HG03039 (cell line): Measurements from ENCODE around the gene PHLDA3.

Experiments
- ATAC-seq: cut with Tn5 transposase; IDR thresholded peaks from one replicate; pipeline ENCODE4 v1.9.1; 2021; ENCODE audit warnings: mild to moderate bottlenecking, moderate library complexity; ENCODE audit not compliant: unreplicated experiment

PHLDA3 gene

DNA sequence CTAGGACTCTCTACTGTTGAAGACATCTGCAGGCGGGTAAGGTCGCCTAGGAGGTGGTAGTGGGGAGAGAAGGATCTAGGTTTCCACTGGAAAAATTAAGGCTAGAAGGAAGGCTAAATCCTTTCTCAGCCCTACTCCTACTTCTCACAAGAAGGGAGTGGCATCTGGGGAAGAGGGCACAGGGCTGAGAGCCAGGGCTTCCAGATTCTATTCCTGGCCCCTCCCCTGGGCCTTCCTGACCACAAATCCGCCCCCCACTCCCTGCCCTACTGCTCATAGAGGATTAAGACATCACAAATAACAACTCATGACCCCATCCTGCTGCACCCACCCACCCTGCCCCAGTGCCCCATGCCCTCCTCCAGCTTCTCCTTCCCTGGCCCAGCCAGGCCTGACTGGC lies 2.5 kb downstream of the PHLDA3 start:
- ATAC-seq, result no peak

DNA sequence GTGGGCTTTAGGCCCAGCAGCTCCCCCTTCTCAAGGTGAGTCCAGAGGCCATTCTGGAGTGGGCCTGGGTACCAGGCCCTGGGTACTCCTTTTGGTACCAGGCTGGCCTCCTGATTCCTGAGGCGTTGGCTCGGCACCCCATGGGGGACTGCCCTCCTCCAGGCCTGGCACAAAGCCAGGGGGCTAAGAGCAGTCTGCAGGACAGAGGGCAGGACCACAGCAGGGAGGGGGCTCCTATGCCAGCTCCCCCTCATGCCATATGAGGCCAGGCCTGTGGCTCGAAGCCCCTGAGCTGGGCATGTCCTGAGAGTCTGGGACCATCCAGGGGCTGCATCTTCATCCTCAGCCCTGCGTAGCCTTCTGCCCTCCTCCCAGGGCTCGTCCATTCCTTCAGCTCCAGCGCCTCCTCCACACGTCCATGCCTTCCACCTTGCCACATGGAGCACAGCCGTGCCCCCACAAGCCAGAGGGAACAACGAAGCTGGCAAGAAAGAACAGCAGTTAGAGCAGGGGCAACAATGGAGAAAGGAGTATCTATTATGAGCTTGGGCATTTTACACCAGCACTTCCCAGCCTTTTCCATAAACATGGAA lies 3.2 kb downstream of the PHLDA3 start:
- ATAC-seq, result no peak

DNA sequence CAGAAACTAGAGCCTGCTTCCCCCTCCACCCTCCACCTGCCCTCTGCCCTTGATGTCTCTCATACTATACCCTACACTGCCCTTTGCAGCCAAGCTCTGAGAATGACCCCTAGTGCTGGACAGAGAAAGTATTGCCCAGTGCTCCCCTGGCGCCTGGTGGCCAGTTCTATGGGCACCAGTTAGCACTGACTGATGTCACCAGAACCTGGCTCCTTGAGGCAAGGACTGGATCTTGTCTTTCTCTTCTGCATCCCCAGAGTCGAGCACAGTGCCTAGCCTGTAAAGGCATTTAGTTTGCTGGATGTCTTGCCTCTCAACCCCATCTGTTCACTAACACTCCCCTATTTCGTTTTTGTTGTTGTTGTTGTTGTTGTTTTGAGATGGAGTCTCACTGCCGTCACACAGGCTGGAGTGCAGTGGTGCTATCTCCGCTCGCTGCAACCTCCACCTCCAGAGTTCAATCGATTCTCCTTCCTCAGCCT lies 5.9 kb downstream of the PHLDA3 start:
- no peak for ATAC-seq

DNA sequence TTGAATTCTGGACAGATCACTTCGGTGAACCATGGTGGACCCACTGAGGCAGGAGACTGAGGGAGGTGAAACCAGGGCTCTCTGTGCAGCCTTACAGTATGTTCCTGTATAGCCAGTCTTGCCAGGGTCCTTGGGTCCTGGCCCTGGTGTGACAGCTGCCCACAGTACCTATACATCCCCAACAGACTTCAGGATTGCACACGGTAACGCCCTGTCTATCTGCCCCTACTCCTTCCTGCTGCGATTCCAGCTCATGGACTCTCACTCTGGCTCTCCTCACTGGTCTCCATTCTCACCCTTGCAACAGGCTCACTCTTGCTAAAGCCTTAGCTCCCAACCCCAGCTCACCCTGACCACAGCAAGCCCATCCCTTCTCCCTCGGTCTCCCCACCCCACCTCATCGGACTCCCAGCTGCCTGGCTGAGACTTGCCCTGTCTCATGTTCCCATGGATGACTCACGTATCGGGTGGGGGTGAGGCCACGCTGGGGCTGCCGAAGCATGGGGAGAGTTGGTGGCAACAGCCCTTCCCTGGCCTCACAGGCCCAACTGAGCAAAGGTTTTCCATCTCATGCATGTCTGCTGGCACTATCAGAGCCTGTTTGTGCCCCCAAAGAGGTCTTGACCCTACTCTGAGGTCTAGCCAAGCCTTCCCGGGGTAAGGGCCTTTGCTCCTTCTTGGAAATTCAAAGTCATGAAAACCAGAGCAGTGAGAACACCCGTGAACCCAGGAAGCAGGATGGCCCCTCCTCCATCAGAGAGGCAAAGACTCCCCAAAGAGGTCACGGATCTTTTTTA lies 7.1 kb downstream of the PHLDA3 start:
- no peak for ATAC-seq

DNA sequence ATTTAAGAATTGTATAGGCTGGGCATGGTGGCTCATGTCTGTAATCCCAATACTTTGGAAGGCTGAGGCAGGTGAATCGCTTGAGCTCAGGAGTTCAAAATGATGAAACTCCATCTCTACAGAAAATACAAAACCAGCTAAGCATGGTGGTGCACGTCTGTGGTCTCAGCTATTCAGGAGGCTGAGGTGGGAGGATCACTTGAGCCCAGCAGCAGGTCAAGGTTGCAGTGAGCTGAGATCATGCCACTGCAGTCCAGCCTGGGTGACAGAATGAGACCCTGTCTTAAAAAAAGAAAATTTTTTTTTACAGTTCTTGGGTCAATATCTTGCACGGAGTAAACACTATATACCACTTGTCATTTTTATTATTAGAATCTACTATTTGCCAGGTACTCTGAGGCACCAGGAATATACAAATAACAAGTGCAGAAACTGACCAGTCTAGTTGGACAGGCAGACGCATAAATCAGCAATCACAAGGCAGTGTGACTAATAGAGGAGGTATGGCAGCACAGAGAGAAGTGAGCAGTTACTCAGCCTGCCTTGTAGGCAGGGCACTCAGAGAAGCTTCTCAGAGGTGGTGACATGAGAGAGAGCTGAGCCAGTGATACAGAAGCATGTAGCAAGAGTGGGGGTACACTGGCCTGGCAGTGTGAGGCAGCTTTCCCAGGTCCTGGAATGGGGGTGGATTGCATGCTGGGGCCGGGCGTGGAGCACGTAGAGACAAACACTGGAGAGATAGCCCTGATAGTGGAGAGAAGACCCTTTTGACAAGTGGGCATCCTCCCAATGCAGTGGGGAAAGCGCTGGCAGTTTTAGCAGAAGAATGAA lies 8.0 kb downstream of the PHLDA3 start:
- no peak for ATAC-seq

DNA sequence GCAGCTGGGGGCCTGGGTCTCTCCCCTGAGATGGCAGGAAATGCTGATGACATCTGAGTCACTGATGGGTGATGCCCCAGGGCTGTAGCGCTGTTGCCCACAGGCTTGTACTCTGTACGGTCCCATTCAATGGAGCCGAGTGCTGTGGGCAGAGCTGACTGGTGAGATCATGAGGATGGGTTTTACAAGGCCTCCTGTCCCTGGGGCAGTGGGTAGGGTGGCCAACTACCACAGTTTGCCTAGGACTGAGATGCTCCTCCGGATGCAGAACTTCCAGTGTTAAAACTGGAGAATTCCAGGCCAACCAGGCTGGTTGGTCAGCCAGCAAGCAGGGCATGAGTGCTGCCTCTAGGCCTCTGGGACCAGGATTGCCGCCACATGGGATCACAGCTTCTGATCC lies 9.2 kb downstream of the PHLDA3 start:
- ATAC-seq, result no peak

DNA sequence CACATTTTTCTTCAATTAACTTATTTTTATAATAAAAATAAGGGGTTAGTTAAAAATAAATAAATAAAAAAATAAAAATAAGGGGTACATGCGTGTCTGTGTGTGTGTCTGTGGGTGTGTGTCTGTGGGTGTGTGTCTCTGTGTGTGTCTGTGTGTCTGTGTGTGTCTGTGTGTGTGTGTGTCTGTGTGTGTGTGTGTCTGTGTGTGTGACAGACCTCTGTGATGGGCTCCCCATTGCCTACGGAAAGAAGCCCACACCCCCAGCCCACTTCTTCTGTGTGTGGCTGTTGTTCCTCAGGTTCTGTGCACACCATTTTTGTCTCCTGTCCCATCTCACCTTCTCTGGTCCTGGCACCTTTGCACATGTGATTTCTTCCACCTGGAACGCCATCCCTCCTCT lies 9.9 kb downstream of the PHLDA3 start:
- ATAC-seq, result no peak

DNA sequence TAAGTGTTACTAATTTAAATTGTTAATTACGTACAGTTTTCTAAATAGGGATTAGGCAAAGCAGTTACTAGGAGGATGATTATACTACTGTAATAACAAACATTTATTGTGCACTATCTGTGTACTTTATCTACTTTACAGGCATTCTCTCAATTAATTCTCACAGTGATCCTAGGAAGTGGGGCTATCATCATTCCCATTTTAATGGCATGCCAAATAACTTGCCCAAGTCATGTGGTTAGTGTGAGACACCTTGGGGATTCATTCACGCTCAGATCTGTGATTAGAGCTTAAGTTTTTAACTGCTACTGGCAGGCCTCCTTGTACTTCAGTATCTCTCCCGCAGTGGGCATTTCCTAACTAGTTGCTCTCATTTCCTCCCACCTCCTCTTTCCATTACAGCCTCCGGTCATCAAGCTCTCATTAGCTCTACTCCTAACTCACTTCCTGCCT lies 11.5 kb downstream of the PHLDA3 start:
- no peak for ATAC-seq

DNA sequence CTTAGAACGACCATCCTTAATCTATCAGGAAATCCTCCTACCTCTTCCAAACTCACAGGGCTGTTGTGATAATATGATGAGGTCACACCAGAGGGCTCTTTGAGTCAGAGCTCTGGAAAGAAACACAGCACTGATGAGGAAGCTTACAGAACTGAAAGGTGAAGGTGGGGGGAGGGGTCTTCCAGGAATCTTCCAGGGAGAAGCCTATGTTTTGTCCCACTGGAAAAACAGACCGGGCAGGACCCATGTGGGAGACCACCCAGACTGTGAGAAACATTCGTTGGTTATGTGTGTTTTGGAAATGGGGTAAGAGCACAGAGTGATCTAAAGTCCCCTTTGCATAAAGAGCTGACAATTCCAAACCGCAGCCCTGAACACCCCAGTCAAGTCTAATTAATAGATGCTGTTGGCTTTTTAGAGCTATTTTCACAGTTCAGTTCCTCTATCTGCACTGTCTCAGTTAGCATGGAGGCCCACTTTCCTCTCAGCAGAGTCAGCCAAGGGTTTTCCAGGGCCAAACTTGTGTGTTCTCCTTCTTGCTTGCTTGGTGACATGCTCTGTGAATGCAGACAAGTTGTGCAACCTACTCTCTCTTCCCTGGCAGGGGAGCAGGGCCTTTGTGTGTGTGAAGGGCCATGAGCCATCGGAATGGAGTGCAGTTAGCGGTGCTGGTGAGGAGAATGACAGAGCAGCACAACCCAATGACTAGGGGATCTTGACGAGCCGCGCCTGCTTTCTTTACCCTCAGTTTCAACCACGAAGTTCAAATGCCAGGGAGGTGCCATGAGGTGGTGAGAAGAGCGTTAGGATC lies 12.3 kb downstream of the PHLDA3 start:
- ATAC-seq, result no peak

DNA sequence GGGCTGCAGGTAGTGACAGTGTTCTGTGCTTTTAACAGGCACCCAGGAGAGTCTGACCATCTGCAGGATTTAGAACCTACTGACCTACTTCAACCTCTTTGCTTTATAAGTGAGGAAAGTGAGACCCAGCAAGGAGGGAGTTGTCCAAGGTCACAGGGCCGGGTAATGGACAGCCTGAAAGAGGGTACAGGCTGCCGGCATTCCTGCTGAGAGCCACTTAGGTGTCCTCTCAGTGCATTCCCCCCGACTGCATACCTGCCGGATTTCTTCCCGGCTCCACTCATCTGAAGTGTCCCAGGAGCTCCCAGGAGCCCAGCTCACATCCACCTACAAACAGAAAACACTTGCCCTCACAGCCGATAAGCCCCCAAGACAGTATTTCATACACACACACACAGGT lies 13.9 kb downstream of the PHLDA3 start:
- ATAC-seq, result no peak

DNA sequence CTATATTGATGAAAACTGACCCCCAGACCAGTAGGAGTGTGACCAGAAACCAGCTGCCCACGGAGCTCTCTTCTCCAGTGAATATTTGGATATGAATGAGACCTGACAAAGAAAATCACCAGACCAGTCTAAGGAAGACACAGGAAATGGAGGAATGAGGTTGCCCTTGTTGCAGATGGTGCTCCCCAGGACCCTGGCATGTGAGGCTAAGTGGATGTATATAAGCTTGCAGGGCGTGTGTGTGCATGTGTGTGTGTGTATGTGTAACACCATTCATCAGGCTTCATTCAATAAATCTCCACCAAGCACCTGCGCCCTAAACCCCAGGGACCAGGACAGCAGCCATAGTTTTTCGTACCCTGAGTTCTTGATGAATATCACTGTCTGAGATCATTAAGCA lies 14.4 kb downstream of the PHLDA3 start:
- no peak for ATAC-seq

DNA sequence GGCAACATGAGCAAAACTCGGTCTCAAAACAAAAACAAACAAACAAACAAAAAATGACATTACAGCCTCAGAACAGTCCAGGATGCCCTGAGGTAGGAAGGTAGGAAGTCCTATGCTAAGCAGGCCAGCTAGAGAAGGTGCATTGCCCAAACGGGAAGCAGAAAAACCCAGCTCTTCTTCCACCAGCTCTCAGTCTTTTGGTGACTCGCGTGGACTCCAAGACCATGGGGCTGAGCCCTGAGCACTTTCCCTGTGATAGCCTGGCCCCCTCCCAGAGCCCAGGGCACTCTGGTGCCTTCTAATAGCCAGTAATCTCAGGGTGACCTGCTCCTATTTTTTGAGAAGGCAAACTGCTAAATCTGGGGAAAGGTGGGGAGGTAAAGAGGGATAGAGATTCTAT lies 16.1 kb downstream of the PHLDA3 start:
- no peak for ATAC-seq

DNA sequence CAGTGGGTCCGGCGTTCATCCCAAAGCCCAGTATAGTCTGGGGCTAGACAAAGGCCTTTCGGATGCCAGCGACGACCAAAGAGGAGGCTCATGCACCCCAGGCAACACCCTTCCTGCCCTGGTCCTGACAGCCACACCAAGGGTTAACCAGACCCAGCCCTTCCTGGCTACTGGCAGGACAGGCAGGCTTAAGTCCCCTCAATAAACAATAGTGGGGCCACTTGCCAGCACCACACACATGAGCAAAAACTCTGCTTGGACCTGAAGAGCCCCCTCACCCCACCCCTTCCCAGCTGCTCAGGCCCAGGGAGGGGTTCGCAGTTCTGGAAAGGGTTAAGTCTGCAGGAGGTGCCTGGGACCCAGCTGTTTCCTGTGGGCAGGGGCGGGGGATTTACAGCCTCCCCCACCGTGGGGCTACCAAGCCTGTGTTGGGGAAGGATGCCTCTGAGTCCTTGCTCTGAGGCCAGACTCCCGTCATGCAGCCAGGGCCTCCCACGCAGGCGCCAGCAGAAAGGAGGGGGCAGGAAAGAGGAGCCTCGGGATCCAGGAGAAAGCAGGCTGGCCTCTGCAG lies 18.2 kb downstream of the PHLDA3 start:
- ATAC-seq, result no peak

DNA sequence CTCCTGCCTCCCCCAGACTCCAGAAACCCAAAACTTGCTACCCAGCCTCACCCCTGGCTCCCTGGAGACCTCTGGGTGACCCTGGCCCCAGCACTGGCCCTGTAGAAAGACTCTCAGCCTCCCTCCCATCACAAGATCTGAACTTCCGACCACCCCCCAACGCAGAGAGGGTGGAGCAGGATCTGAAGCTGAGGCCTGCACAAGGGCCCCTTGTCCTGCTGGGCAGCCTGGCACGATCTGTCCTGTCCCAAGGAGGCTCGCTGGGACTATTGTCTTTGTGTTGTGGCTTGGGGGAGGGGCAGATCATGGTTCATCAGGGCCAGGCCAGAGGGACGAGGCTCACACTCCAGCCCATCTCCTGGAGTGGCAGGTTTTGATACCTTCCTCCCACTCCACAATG lies 20.0 kb downstream of the PHLDA3 start:
- no peak for ATAC-seq

DNA sequence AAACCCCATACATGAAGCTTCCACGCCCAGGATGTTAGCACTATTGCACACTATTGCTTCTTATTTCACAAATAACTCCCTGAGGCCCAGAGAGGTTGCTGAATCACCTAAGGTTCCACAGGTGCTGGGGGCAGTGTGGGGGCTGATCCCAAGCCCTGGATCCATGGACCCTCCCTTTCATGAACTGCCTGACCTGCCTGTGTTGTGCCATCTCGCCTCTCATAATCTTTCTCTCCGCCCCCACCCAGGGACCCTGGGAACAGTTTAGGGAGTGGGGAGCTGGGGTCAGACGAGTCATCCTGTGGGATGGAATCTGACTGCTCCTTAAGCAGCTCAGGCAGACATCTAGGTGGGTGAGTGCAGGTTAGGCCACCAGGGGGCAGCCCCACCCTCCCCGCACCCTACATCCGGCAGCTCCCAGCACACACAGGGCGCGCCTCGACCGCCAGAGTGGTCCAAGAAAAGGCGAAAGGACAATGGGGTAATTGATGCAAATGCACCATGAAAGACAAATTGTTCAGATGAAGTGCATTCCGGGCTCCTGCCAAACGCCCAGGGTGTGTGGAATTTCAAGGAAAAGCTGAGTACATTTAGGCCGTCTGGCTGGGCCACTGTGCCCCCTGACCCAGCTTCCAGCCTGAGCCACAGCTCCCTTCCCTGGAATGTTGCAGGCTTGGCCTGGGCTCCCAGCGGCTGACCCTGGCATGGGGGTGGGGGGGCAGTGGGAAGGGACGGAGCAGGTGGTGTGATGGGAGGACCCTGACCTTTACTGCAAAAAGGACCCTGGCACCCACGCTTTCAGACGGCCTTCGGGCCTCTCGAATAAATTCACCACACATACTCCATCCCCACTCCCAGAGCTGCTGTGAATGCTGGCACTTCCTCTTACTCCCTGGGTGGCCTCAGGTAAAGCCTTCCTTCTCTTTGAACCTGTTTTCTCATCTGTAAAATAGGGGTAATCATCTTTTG lies 20.8 kb downstream of the PHLDA3 start:
- ATAC-seq, result peak; percentile 50

DNA sequence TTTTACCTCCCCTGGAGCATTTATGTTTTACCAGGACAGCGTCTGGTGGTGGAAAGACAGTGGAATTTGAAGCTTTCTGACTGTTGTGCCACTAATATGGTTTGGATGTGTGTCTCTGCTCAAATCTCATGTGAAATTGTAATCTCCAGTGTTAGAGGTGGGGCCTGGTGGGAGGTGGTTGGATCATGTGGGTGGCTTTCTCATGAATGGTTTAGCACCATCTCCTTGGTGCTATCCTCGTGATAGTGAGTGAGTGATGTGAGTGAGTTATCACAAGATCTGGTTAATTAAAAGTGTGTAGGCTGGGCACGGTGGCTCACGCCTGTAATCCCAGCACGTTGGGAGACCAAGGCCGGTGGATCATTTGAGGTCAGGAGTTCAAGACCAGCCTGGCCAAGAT lies 23.7 kb downstream of the PHLDA3 start:
- no peak for ATAC-seq

DNA sequence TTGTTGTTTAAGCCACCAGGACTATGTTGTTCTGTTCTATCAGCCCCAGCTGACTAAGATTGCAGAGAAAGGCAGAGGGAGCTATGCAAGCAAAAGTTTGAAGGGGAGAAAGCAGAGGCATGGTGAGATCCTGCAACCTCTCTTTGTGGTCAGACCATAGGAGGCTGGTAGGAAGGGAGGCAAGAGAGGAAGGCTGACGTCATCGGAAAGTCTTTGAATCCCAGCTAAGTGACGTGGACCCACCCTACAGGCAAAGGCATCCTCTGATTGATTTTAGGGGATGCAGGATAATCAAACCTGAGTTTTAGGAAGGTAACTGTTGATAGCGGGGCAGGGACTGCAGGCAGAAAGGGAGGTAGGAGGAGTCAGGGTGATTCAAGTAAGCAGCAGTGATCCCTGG lies 24.2 kb downstream of the PHLDA3 start:
- no peak for ATAC-seq

DNA sequence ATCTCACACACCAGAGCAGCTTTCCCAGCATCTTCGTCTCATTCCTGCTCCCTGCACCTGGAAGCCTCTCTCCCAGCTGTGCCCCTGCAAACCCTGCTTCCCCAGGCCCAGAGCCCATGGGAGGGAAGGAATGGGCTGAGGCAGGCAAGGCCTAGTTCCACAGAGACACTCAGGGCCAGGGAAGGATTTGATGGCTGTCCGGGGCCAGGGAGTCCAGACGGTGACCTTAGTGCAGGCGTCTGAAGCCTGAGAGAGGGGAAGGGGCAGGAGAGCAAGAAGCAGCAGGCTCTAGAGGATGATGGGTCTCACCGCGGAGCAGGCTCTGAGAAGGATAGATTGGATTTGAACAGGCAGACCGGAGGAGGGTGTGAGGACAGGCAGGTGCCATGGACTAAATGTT lies 25.2 kb downstream of the PHLDA3 start:
- no peak for ATAC-seq

DNA sequence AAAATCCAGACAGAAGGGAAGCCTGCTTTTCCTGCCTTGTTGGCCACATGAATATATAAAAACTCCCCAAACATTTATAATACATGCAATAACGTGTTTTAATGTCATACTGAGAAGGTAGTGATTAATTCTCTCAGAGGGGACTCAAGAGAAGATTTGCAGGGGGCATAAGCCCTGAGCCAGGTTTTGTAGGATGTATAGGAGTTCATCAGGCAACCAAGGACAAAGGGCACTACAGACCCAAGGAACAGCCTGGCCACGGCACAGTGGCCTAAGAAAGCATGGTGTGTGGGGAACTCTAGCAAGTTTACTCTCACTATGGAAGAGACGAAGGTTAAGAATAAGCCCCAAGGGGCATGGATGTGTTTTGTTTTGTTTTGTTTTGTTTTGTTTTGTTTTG lies 32.0 kb downstream of the PHLDA3 start:
- ATAC-seq, result no peak
